ENCODE data around the gene GAS2L1.

Gene GAS2L1

GRCh38 chr22:29275167-29275566 lies 31.3 kb upstream of the GAS2L1 start:
- DNase-seq (ENCODE audit: low read depth, low spot score): no peak

- DNase-seq (ENCODE audit: low read depth, low spot score): no peak
Measured at GRCh38 chr22:29275819-29276565, 30.5 kb upstream of the GAS2L1 start.

GRCh38 chr22:29277927-29278326 lies 28.5 kb upstream of the GAS2L1 start:
- DNase-seq (ENCODE audit: low read depth, low spot score): no peak

GRCh38 chr22:29284196-29284595 lies 22.3 kb upstream of the GAS2L1 start:
- DNase-seq (ENCODE audit: low read depth, low spot score): no peak

- no peak for DNase-seq (ENCODE audit: low read depth, low spot score)
Measured at GRCh38 chr22:29288837-29289236, 17.6 kb upstream of the GAS2L1 start.

GRCh38 chr22:29290061-29290460 lies 16.4 kb upstream of the GAS2L1 start:
- no peak for DNase-seq (ENCODE audit: low read depth, low spot score)

GRCh38 chr22:29291215-29291614 lies 15.2 kb upstream of the GAS2L1 start:
- peak; percentile 13 for DNase-seq (ENCODE audit: low read depth, low spot score)

GRCh38 chr22:29292379-29292778 lies 14.1 kb upstream of the GAS2L1 start:
- no peak for DNase-seq (ENCODE audit: low read depth, low spot score)

GRCh38 chr22:29298641-29299040 lies 7.8 kb upstream of the GAS2L1 start:
- DNase-seq (ENCODE audit: low read depth, low spot score): no peak

GRCh38 chr22:29299136-29299900 lies 7.1 kb upstream of the GAS2L1 start:
- no peak for DNase-seq (ENCODE audit: low read depth, low spot score)

GRCh38 chr22:29300467-29300806 lies 6.0 kb upstream of the GAS2L1 start:
- DNase-seq (ENCODE audit: low read depth, low spot score): no peak

GRCh38 chr22:29300807-29301601 lies 5.4 kb upstream of the GAS2L1 start:
- DNase-seq (ENCODE audit: low read depth, low spot score): no peak

GRCh38 chr22:29301716-29302401 lies 4.6 kb upstream of the GAS2L1 start:
- DNase-seq (ENCODE audit: low read depth, low spot score): no peak

- DNase-seq (ENCODE audit: low read depth, low spot score): no peak
Measured at GRCh38 chr22:29302402-29302680, 4.1 kb upstream of the GAS2L1 start.

- DNase-seq (ENCODE audit: low read depth, low spot score): no peak
Measured at GRCh38 chr22:29302681-29303465, 3.6 kb upstream of the GAS2L1 start.

- DNase-seq (ENCODE audit: low read depth, low spot score): no peak
Measured at GRCh38 chr22:29305836-29306174, 645 bp upstream of the GAS2L1 start.

GRCh38 chr22:29306835-29307595 lies 565 bp downstream of the GAS2L1 start:
- DNase-seq (ENCODE audit: low read depth, low spot score): peak; percentile 94

GRCh38 chr22:29307596-29308147 lies 1.2 kb downstream of the GAS2L1 start:
- DNase-seq (ENCODE audit: low read depth, low spot score): no peak

- no peak for DNase-seq (ENCODE audit: low read depth, low spot score)
Measured at GRCh38 chr22:29308148-29308790, 1.8 kb downstream of the GAS2L1 start.

GRCh38 chr22:29308791-29309262 lies 2.4 kb downstream of the GAS2L1 start:
- DNase-seq (ENCODE audit: low read depth, low spot score): no peak
